ENCODE measurements around the gene ZNF367.

DNA sequence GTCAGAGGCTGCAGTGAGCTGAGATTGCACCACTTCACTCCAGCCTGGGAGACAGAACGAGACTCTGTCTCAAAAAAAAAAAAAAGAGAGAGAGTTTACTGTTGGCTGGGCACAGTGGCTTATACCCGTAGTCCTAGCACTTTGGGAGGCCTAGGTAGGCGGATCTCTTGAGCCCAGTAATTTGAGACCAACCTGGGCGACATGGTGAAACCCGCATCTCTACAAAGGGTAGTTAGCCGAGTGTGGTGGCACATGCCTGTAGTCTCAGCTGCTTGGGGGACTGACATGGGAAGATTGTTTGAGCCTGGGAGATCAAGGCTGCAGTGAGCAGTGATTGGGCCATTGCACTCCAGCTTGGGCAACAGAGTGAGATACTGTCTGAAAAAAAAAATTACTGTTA lies 44.4 kb upstream of the ZNF367 start:
- TF ChIP-seq CTCF (conservative IDR thresholded peaks at IDR 0.05 in 1 of 2, IDR thresholded peaks at IDR 0.05 in 1 of 2; ENCODE audit: low read depth in 1 of 2, low read length in 2 of 2) (no peak), EZH2 (IDR thresholded peaks at IDR 0.05; ENCODE audit: low read length, missing control alignments) (no peak)
